ENCODE data around the gene SMAD3.

Gene SMAD3

DNA sequence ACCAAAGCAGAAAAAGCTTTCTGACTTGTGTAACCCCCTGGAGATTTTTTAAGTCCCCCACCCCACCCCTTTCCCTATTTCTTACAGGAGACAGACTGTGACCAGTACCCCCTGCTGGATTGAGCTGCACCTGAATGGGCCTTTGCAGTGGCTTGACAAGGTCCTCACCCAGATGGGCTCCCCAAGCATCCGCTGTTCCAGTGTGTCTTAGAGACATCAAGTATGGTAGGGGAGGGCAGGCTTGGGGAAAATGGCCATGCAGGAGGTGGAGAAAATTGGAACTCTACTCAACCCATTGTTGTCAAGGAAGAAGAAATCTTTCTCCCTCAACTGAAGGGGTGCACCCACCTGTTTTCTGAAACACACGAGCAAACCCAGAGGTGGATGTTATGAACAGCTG is 124.9 kb downstream of the SMAD3 start:
- TF ChIP-seq, protein P1, sequence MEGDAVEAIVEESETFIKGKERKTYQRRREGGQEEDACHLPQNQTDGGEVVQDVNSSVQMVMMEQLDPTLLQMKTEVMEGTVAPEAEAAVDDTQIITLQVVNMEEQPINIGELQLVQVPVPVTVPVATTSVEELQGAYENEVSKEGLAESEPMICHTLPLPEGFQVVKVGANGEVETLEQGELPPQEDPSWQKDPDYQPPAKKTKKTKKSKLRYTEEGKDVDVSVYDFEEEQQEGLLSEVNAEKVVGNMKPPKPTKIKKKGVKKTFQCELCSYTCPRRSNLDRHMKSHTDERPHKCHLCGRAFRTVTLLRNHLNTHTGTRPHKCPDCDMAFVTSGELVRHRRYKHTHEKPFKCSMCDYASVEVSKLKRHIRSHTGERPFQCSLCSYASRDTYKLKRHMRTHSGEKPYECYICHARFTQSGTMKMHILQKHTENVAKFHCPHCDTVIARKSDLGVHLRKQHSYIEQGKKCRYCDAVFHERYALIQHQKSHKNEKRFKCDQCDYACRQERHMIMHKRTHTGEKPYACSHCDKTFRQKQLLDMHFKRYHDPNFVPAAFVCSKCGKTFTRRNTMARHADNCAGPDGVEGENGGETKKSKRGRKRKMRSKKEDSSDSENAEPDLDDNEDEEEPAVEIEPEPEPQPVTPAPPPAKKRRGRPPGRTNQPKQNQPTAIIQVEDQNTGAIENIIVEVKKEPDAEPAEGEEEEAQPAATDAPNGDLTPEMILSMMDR (IDR thresholded peaks at IDR 0.05; ENCODE audit: insufficient read depth, low read depth, low read length, missing control alignments) = no peak
- H3K4me3 ChIP-seq (ENCODE audit: low read depth, low read length) = no peak overlapping the region
- no peak for DNase-seq (ENCODE audit: low read depth)

DNA sequence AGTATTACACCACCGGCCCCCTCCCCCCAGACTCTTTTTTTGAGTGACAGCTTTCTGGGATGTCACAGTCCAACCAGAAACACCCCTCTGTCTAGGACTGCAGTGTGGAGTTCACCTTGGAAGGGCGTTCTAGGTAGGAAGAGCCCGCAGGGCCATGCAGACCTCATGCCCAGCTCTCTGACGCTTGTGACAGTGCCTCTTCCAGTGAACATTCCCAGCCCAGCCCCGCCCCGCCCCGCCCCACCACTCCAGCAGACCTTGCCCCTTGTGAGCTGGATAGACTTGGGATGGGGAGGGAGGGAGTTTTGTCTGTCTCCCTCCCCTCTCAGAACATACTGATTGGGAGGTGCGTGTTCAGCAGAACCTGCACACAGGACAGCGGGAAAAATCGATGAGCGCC is 125.4 kb downstream of the SMAD3 start:
- TF ChIP-seq, protein P1 (IDR thresholded peaks at IDR 0.05; ENCODE audit: insufficient read depth, low read depth, low read length, missing control alignments) = no peak
- no peak for DNase-seq (ENCODE audit: low read depth)
- H3K4me3 ChIP-seq (ENCODE audit: low read depth, low read length) = no peak overlapping the region

DNA sequence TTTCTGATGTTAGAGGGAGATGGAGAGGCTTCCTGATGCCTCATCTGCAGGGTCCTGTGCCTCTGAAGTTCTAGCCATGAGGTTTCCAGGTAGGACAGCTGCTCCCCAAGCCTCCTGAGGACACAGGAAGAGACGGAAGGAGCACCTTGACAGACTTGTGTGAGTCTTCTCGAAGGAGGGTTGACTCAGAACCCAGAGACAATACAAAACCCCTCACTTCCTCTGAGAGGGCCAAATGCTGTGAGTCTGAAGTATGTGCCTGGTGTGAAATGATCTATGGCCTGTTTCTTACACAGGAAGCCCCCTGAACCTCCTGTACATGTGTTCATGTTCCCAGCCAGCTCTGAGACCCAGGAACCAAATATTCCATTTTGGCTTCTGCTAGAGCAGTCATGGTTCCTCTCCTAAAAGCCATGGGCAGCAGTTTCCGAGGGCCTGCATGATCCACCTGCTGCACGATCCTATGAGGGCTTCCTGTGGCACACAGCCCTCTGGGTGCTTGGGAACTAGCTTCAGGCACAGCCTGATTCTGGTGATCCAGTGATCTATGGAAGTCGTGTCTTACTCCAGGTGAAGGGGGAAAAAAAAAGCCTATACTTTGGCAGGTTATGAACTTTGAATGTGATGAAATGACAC is 126.9 kb downstream of the SMAD3 start:
- DNase-seq (ENCODE audit: low read depth) = no peak
- no peak overlapping the region for H3K4me3 ChIP-seq (ENCODE audit: low read depth, low read length)
- TF ChIP-seq, protein P1 (IDR thresholded peaks at IDR 0.05; ENCODE audit: insufficient read depth, low read depth, low read length, missing control alignments) = no peak

DNA sequence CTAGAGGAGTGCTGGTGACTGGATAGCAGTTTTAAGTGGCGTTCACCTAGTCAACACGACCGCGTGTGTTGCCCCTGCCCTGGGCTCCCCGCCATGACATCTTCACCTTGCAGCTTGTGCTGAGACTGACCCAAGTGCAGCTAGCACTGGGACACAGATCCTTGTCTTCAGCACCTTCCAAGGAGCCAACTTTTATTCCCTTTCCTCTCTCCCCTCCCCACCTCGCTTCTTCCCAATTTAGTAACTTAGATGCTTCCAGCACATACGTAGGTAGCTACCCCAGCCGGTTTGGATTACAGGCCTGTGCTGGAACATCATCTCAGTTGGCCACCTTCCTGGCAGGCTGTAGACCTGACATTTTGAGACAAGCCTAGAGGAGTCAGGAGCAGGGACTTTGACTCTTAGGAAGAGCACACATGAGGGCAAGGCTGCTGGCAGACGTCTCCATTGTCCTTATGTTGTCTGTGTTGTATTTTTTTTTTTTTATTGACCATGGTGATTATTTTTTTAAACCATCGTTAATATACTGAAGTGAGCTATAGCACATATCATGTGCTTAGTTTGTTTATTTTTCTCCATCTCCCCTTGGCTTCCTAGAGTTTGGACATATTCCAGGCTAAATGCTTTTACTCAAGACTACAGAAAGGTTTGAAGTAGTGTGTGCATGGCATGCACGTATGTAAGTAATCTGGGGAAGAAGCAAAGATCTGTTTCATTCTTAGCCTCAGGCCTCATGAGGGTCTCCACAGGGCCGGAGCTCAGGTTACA is 128.0 kb downstream of the SMAD3 start:
- no peak overlapping the region for H3K4me3 ChIP-seq (ENCODE audit: low read depth, low read length)
- DNase-seq (ENCODE audit: low read depth) = no peak
- TF ChIP-seq, protein P1 (IDR thresholded peaks at IDR 0.05; ENCODE audit: insufficient read depth, low read depth, low read length, missing control alignments) = no peak

DNA sequence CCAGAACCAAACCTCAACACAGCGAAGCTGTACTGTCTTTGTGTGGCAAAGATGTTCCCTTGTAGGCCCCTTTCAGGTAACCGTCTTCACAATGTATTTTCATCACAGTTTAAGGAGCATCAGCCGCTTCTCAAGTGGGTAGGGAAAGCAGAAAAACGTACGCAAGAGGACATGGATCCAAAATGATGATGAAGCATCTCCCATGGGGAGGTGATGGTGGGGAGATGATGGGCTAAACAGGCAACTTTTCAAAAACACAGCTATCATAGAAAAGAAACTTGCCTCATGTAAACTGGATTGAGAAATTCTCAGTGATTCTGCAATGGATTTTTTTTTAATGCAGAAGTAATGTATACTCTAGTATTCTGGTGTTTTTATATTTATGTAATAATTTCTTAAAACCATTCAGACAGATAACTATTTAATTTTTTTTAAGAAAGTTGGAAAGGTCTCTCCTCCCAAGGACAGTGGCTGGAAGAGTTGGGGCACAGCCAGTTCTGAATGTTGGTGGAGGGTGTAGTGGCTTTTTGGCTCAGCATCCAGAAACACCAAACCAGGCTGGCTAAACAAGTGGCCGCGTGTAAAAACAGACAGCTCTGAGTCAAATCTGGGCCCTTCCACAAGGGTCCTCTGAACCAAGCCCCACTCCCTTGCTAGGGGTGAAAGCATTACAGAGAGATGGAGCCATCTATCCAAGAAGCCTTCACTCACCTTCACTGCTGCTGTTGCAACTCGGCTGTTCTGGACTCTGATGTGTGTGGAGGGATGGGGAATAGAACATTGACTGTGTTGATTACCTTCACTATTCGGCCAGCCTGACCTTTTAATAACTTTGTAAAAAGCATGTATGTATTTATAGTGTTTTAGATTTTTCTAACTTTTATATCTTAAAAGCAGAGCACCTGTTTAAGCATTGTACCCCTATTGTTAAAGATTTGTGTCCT is 129.0 kb downstream of the SMAD3 start:
- DNase-seq (ENCODE audit: low read depth) = no peak
- H3K4me3 ChIP-seq (ENCODE audit: low read depth, low read length) = no peak overlapping the region
- TF ChIP-seq, protein P1 (IDR thresholded peaks at IDR 0.05; ENCODE audit: insufficient read depth, low read depth, low read length, missing control alignments) = no peak

DNA sequence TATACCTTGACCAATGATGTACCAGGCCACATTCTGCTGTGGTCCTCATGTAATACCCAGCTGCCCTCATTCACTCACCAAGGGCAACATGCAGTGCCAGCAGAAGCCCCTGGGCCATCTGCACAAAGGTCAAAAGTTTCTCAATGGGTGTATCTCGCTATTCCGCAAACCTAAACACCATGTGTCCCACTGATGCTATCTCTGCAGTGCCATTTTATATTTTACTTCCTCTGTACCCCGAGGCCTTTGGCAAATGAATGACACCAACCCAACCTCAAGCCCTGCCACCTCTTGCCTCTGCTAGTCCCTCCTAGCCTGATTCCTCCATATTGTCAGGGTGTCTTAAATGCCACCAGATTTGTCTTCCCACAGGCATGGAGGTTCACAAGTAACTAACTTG is 129.9 kb downstream of the SMAD3 start:
- TF ChIP-seq, protein P1 (IDR thresholded peaks at IDR 0.05; ENCODE audit: insufficient read depth, low read depth, low read length, missing control alignments) = no peak
- no peak for DNase-seq (ENCODE audit: low read depth)
- no peak overlapping the region for H3K4me3 ChIP-seq (ENCODE audit: low read depth, low read length)

Data from GM12865 (cell line).